Smooth muscle cell of the umbilical artery (primary cell): ENCODE data around the gene VCX2. TPM values are rescaled to one million over a fixed set of nuclear protein-coding genes. Genes with fewer than 3 reads are reported as not detected.

Experiments used
- total RNA-seq: library from RNA; depleted of rRNA; stranded (reverse); fragments of >200 nt; gene quantifications from 2 replicates; pipeline ENCODE4 v1.2.3, GENCODE V29; 2014

The VCX2 gene
- not detected in 2 replicates for total RNA-seq

DNA sequence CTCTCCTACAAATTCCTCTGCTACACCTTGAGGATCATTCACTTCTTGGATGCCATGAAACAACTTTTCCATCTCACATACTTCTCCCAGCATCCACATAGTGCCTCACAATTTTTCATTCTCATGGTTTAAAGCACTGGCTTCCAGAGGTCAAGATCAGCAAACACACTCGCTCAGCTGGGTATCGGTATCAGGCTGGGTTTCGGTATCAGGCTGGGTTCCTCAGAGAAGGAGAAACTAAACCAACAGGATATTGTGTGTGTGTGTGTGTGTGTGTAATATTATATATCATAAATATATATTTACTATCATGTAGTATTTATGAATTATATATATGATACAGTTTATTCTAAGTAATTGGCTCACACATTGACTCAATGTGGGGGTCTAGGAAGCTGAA is at the start of gene VCX2:
Gene VCX2, minus strand, starts transcription at position 99 of the 400 bp plus-strand sequence. CDS start 624 bp downstream, outside the sequence.

Other genes starting within 250 kb of the VCX2 start
- gene PNPLA4, start 243.9 kb downstream of the VCX2 start, total RNA-seq = 7.6 and 9.8 TPM in 2 replicates